ENCODE results near the gene ZNF385C. TPM values are rescaled to one million over a fixed set of nuclear protein-coding genes. Genes with fewer than 3 reads are reported as not detected.

Gene ZNF385C
- total RNA-seq, 3 donors from 2014 or later, result 0.48 to 1.0 (median 0.66) TPM

DNA sequence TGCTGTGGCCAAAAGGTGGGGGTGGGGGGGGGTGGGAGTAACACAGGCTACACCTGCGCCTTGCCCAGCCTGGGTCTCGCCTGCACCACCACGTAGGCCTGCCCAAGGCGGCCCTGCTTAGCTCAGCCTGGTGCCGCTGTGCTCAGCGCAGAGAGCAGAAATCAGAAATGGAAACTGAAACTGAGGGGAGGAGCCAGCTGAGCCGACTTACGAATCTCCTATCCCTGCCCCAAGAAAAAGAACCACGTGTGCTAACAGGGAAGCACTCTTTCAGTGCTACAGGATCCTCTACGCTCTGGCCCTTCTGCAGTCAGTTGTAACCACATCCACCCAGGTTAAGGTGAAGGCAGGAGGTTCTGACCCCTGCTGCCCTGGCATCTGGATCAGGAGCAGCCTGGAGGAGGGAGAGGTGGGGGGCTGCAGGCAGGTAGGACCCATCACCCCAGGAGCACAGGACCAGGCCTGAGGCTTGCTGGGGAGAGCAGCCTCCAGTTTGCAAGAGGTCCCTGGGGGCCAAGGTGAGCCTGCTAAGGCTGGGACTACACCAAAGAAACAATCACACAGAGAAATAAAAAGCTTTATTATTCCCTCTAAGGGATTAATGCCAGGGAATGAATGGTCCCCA lies 14.4 kb upstream of the ZNF385C start, which contains the start of gene DHX58:
DHX58 (minus strand) TSS at position 163 of the 625 bp plus-strand sequence. CDS start 822 bp downstream, outside the sequence.
- Histone ChIP-seq H3K36me3 (no peaks in the 10 kb centered on the region), H3K4me1 (peaks cover 6 to 9% of the 10 kb centered on the region in 2 donors), H3K27me3 (no peaks in the 10 kb centered on the region), H3K27ac (peak within 1 kb of the TSS; percentile 91), H3K9me3 (no peaks in the 10 kb centered on the region), H3K4me3 (peak within 1 kb of the TSS; percentile 57 to 82 (median 66))
- TF ChIP-seq POLR2AphosphoS5 (IDR thresholded peaks at IDR 0.05) (peak in 1 of 3 donors; percentile 75), POLR2A (IDR thresholded peaks at IDR 0.05) (no peak)
- TF ChIP-seq, protein P1, sequence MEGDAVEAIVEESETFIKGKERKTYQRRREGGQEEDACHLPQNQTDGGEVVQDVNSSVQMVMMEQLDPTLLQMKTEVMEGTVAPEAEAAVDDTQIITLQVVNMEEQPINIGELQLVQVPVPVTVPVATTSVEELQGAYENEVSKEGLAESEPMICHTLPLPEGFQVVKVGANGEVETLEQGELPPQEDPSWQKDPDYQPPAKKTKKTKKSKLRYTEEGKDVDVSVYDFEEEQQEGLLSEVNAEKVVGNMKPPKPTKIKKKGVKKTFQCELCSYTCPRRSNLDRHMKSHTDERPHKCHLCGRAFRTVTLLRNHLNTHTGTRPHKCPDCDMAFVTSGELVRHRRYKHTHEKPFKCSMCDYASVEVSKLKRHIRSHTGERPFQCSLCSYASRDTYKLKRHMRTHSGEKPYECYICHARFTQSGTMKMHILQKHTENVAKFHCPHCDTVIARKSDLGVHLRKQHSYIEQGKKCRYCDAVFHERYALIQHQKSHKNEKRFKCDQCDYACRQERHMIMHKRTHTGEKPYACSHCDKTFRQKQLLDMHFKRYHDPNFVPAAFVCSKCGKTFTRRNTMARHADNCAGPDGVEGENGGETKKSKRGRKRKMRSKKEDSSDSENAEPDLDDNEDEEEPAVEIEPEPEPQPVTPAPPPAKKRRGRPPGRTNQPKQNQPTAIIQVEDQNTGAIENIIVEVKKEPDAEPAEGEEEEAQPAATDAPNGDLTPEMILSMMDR (IDR thresholded peaks at IDR 0.05), result no peak
- intact Hi-C loops (cut with DNase I; ENCODE audit: low total_unique reads), result loop anchor here (5.0 kb wide), 1 partner anchor 85 kb away; no protein-coding TSS in a partner anchor
- DNase-seq (ENCODE audit: low spot score in 2 of 2), result peak in 1 of 2 donors; percentile 73

DNA sequence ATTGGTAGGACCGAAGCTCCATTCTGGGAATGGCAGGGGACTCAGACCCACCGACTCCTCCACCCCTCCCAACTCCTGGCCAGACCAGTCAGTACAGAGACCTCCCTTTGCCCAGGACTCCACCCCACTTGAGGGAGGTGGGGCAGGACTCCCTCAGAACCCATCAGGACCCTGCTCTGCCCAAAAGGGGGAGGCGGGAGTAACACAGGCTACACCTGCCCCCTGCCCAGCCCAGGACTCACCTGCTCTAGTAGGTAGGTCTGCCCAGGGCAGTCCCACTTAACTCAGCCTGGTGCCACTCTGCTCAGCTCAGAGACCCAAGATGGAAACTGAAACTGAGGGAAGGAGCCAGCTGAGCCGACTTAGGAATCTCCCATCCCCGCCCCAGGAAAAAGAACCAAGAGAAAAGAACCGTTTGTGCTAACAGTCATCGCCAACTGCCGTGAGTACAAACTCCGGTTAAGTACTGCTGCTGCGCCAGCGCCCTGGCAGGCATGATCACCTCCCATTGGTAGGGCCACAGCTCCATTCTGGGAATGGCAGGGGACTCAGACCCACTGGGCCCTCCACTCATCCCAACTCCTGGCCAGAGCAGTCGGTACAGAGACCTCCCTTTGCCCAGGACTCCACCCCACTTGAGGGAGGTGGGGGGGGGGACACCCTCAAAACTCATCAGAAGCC lies 13.7 kb upstream of the ZNF385C start:
- Histone ChIP-seq H3K4me3 (peak overlapping the region; percentile 57 to 82 (median 66)), H3K4me1 (peaks cover 6 to 9% of the 10 kb centered on the region in 2 donors), H3K27me3 (no peaks in the 10 kb centered on the region), H3K36me3 (no peaks in the 10 kb centered on the region), H3K9me3 (no peaks in the 10 kb centered on the region), H3K27ac (peak overlapping the region; percentile 91)
- TF ChIP-seq, protein P1 (IDR thresholded peaks at IDR 0.05), result no peak
- TF ChIP-seq POLR2A (IDR thresholded peaks at IDR 0.05), result no peak
- TF ChIP-seq POLR2AphosphoS5 (IDR thresholded peaks at IDR 0.05), result peak in 1 of 3 donors; percentile 33
- intact Hi-C loops (cut with DNase I; ENCODE audit: low total_unique reads), result loop anchor here (5.0 kb wide), 1 partner anchor 85 kb away; no protein-coding TSS in a partner anchor
- peak in 1 of 2 donors; percentile 35 for DNase-seq (ENCODE audit: low spot score in 2 of 2)

DNA sequence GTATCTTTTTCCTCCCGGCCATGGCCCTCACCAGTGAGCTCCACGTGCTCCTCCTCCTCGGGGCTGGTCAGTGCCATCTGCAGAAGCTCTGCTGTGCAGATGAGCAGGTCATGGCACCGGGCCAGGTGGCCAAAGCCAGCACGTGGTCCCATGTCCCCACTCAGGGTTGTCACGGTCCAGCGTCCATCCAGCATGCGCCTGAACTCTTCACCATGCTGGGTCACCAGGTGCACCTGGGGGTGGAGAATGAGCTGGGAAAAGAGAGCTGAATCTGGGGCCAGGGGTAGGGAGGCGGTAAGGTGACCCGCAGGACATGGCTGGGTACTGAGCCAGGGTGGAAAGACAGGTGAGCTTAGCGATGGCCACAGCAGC lies 13.0 kb upstream of the ZNF385C start:
- Histone ChIP-seq H3K4me3 (peak overlapping the region in 2 of 3 donors; percentile 66 to 82), H3K9me3 (no peaks in the 10 kb centered on the region), H3K36me3 (no peaks in the 10 kb centered on the region), H3K27ac (peak overlapping the region; percentile 91), H3K27me3 (no peaks in the 10 kb centered on the region), H3K4me1 (peaks cover 6 to 9% of the 10 kb centered on the region in 2 donors)
- intact Hi-C loops (cut with DNase I; ENCODE audit: low total_unique reads), result loop anchor here (5.0 kb wide), 1 partner anchor 84 kb away; no protein-coding TSS in a partner anchor
- TF ChIP-seq, protein P1 (IDR thresholded peaks at IDR 0.05), result no peak
- no peak for TF ChIP-seq POLR2A (IDR thresholded peaks at IDR 0.05)
- TF ChIP-seq POLR2AphosphoS5 (IDR thresholded peaks at IDR 0.05), result no peak
- no peak for DNase-seq (ENCODE audit: low spot score in 2 of 2)

DNA sequence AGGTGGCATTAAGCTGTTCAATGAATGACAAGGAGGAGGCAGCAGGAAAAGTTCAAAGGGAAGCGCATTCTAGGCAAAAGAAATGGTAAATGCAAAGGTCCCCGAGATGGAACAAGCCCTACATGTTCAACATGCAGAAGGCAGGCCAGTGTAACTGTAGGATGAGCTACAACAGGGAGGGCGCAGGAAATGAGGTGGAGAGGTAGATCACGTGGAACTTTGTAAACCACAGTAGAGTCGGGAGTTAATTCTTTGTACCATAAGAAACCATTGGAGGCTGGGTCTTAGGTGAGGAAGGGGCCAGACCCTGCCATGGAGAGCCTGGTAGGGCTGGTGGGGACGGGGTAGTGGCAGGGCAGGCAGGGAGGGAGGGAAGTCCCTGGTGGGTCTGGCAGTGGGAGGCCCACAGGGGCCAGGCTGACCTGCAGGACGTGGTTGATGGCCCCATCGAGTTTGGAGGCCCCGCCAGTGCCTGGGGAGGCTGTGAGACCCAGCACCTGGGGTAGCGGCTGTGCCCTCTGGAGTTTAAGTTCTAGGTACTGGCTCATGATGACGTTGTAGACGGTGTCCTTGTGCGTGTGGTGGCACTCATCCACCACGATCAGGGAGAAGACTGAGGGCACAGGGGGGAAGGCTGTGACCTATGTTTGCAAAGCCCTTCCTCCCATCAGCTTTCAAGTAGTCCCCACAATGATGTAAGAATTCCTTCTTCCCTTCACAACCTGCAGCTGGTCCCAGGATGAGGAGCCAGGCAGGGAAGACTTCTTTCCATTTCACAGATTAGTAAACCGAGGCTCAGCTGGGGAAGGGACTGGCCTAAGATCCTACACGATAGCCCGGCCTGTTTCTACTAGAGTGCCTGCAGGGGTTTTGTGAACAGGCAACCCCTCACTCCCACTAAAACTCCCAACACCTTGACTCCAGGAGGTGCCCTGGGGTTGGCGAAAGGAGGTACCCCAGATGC lies 12.3 kb upstream of the ZNF385C start:
- TF ChIP-seq POLR2AphosphoS5 (IDR thresholded peaks at IDR 0.05) (no peak), POLR2A (IDR thresholded peaks at IDR 0.05) (no peak)
- TF ChIP-seq, protein P1 (IDR thresholded peaks at IDR 0.05), result no peak
- no peak for DNase-seq (ENCODE audit: low spot score in 2 of 2)
- H3K9me3 ChIP-seq, result no peaks in the 10 kb centered on the region
- no peaks in the 10 kb centered on the region for H3K27me3 ChIP-seq
- H3K27ac ChIP-seq, result peak overlapping the region in 1 of 2 donors; percentile 91
- H3K4me1 ChIP-seq, result peaks cover 6 to 9% of the 10 kb centered on the region in 2 donors
- H3K4me3 ChIP-seq, result no peak overlapping the region
- intact Hi-C loops (cut with DNase I; ENCODE audit: low total_unique reads), result loop anchor here (5.0 kb wide), 1 partner anchor 83 kb away; no protein-coding TSS in a partner anchor
- no peaks in the 10 kb centered on the region for H3K36me3 ChIP-seq

Measured in breast epithelium (tissue), 4 donors.